Measurements from ENCODE around the gene TUBB8.
A peak's percentile ranks its signal among the peaks of the same experiment; 100 is the strongest.
"Not testable (repeated sequence)": the region's sequence is repeated elsewhere in the genome, so short reads cannot be mapped to it uniquely, and the experiment has no call there.

Gene TUBB8

GRCh38 chr10:13315-13635 is 35.8 kb downstream of the TUBB8 start:
- DNase-seq: not testable (repeated sequence)

- DNase-seq: peak; percentile 7
Measured at GRCh38 chr10:12444-13314, 36.4 kb downstream of the TUBB8 start.

- peak; percentile 58 for DNase-seq
Measured at GRCh38 chr10:11260-11659, 37.8 kb downstream of the TUBB8 start.

GRCh38 chr10:10261-10971 is 38.7 kb downstream of the TUBB8 start:
- DNase-seq: not testable (repeated sequence)
